HepG2 (cell line): ENCODE results near the gene ZMYND12. TPM values are rescaled to one million over a fixed set of nuclear protein-coding genes. Genes with fewer than 3 reads are reported as not detected.

ENCODE experiments used
- ATAC-seq: fragments of 200-7000 bp; cut with Tn5 transposase; 3 replicates; pipeline ENCODE4 v1.9.1; 2020; ENCODE audit warnings: mild to moderate bottlenecking, moderate library complexity
- BruUV-seq: library from RNA; stranded (reverse); fragments of 400-500 nt; replicated peaks from 2 replicates; lab custom pipeline; 2021; lab: Mats Ljungman, UMichigan
- CTCF ChIA-PET: fragments of 300-600 bp; formaldehyde crosslinking; extraction: SDS; loops from one replicate; lab custom pipeline; 2021; ENCODE audit warnings: low total read pairs, inconsistent platforms, low intra/inter-chr PET ratio; lab: Yijun Ruan, JAX
- POLR2A ChIA-PET: fragments of 350-600 bp; sonication (Branson Sonifier 250); formaldehyde crosslinking; loops from one replicate; lab custom pipeline; 2020; ENCODE audit warnings: antibody characterized with exemption, inconsistent platforms; lab: Yijun Ruan, JAX
- DNase-seq: peaks from one replicate; pipeline ENCODE4 v3.0.0-alpha.2; 2015; ENCODE audit warnings: low spot score
- FAIRE-seq: peaks from 3 replicates; lab custom pipeline; 2011; peaks lifted over from hg19 to GRCh38; lab: Jason Lieb, UNC
- H2AFZ ChIP-seq: one replicate; pipeline ENCODE4 v1.6.1; 2011; ENCODE audit warnings: low read length, inconsistent platforms
- H3K27ac ChIP-seq: fragments of 300-600 bp; 3 replicates; pipeline ENCODE4 v1.8.0; 2011; ENCODE audit warnings: mixed run types, mild to moderate bottlenecking, mixed read lengths, low read length, inconsistent platforms; ENCODE audit not compliant: insufficient read depth; ENCODE audit errors: extremely low read length
- H3K27me3 ChIP-seq, 2 experiments: fragments of 200-600 bp in 1 of 2; 2 replicates in 1 of 2; 3 replicates in 1 of 2; pipeline versions ENCODE4 v1.6.0 to v1.8.0; 2011; ENCODE audit warnings: low read length in 2 of 2, mild to moderate bottlenecking in 2 of 2, moderate library complexity in 2 of 2, inconsistent platforms in 1 of 2; ENCODE audit not compliant: insufficient read depth in 2 of 2, control insufficient read depth in 1 of 2
- H3K36me3 ChIP-seq, 2 experiments: fragments of 200-600 bp in 1 of 2; replicated peaks in 1 of 2; 2 replicates in 1 of 2; 3 replicates in 1 of 2; pipeline versions ENCODE4 v1.5.1 to v1.8.0; 2011; ENCODE audit warnings: low read length in 2 of 2, inconsistent platforms in 1 of 2; ENCODE audit not compliant: insufficient read depth in 2 of 2, control insufficient read depth in 1 of 2
- H3K4me1 ChIP-seq: 2 replicates; pipeline ENCODE4 v1.5.1; 2012; ENCODE audit warnings: low read length, inconsistent platforms; ENCODE audit not compliant: insufficient read depth
- H3K4me2 ChIP-seq: 2 replicates; pipeline ENCODE4 v1.6.0; 2011; ENCODE audit warnings: low read depth, low read length, inconsistent platforms
- H3K4me3 ChIP-seq, 3 experiments: fragments of 200-600 bp in 1 of 3; sonication (generic), shearing (Covaris generic) in 1 of 3; replicated peaks in 1 of 3; 2 replicates each; pipeline ENCODE4 v1.5.1; 2011 to 2016; ENCODE audit warnings: low read length in 3 of 3, inconsistent platforms in 2 of 3, low read depth in 2 of 3, mild to moderate bottlenecking in 2 of 3, control low read depth in 1 of 3, mixed read lengths in 1 of 3; ENCODE audit not compliant: insufficient read depth in 1 of 3
- H3K79me2 ChIP-seq: one replicate; pipeline ENCODE4 v1.6.1; 2011; ENCODE audit warnings: low read length, inconsistent platforms; ENCODE audit not compliant: insufficient read depth
- H3K9ac ChIP-seq: 2 replicates; pipeline ENCODE4 v1.6.0; 2011; ENCODE audit warnings: mild to moderate bottlenecking, low read depth, low read length, inconsistent platforms; ENCODE audit not compliant: insufficient read depth
- H3K9me3 ChIP-seq: 2 replicates; pipeline ENCODE4 v1.5.1; 2012; ENCODE audit warnings: mild to moderate bottlenecking, low read length
- H4K20me1 ChIP-seq: 2 replicates; pipeline ENCODE4 v1.6.0; 2011; ENCODE audit warnings: inconsistent platforms, mild to moderate bottlenecking, low read length, moderate library complexity; ENCODE audit not compliant: insufficient read depth
- ARNT ChIP-seq: fragments of 450-650 bp; IDR thresholded peaks from 2 replicates; pipeline ENCODE4 v1.6.1; 2017
- FIP1L1 ChIP-seq: fragments of 200-400 bp; formaldehyde crosslinking; IDR thresholded peaks from 2 replicates; pipeline ENCODE4 v1.6.1; 2018; ENCODE audit warnings: low read depth, mild to moderate bottlenecking, low read length, moderate library complexity, borderline replicate concordance; ENCODE audit not compliant: insufficient read depth
- GATAD2A ChIP-seq: IDR thresholded peaks from 2 replicates; pipeline ENCODE4 v1.6.1; 2016
- HMGA1 ChIP-seq: sonication (generic); formaldehyde crosslinking; conservative IDR thresholded peaks from 2 replicates; pipeline ENCODE4 v1.4.0; 2020; ENCODE audit warnings: missing genetic modification reagents
- HOXA3 ChIP-seq: sonication (generic); formaldehyde crosslinking; IDR thresholded peaks from 2 replicates; pipeline ENCODE4 v1.5.0; 2020; ENCODE audit warnings: missing genetic modification reagents
- PAWR ChIP-seq: sonication (generic); formaldehyde crosslinking; IDR thresholded peaks from 2 replicates; pipeline ENCODE4 v1.4.0; 2020; ENCODE audit warnings: missing genetic modification reagents, mild to moderate bottlenecking, borderline replicate concordance
- RAD21 ChIP-seq: fragments of 450-650 bp; formaldehyde crosslinking; IDR thresholded peaks from 2 replicates; pipeline ENCODE4 v1.5.0; 2020; ENCODE audit warnings: mild to moderate bottlenecking
- RFX1 ChIP-seq: fragments of 450-650 bp; IDR thresholded peaks from 2 replicates; pipeline ENCODE4 v1.6.1; 2017
- SCMH1 ChIP-seq: sonication (generic); formaldehyde crosslinking; IDR thresholded peaks from 2 replicates; pipeline ENCODE4 v1.9.0; 2021; ENCODE audit warnings: missing genetic modification reagents, mild to moderate bottlenecking, borderline replicate concordance
- TBX3 ChIP-seq: fragments of 450-650 bp; IDR thresholded peaks from 2 replicates; pipeline ENCODE4 v1.6.1; 2017; ENCODE audit warnings: antibody characterized with exemption, mild to moderate bottlenecking, inconsistent platforms, borderline replicate concordance
- ZBTB7B ChIP-seq: sonication (generic); formaldehyde crosslinking; IDR thresholded peaks from 2 replicates; pipeline ENCODE4 v1.4.0; 2020; ENCODE audit warnings: missing genetic modification reagents
- ZFP82 ChIP-seq: sonication (generic); formaldehyde crosslinking; IDR thresholded peaks from 2 replicates; pipeline ENCODE4 v1.5.1; 2020; ENCODE audit warnings: mild to moderate bottlenecking, missing genetic modification reagents, borderline replicate concordance
- ZMYM3 ChIP-seq: sonication (generic); formaldehyde crosslinking; IDR thresholded peaks from 2 replicates; pipeline ENCODE4 v1.5.1; 2020; ENCODE audit warnings: mild to moderate bottlenecking, missing genetic modification reagents
- ZNF17 ChIP-seq: sonication (generic); formaldehyde crosslinking; IDR thresholded peaks from 2 replicates; pipeline ENCODE4 v1.5.0; 2020; ENCODE audit warnings: mild to moderate bottlenecking, missing genetic modification reagents
- ZNF317 ChIP-seq: sonication (generic); formaldehyde crosslinking; IDR thresholded peaks from 2 replicates; pipeline ENCODE4 v1.5.0; 2020; ENCODE audit warnings: mild to moderate bottlenecking, missing genetic modification reagents
- ZNF44 ChIP-seq: sonication (generic); formaldehyde crosslinking; IDR thresholded peaks from 2 replicates; pipeline ENCODE4 v1.5.1; 2020; ENCODE audit warnings: mild to moderate bottlenecking, missing genetic modification reagents
- ZNF441 ChIP-seq: sonication (generic); formaldehyde crosslinking; IDR thresholded peaks from 2 replicates; pipeline ENCODE4 v1.7.0; 2021; ENCODE audit warnings: missing genetic modification reagents, borderline replicate concordance
- ZNF530 ChIP-seq: sonication (generic); formaldehyde crosslinking; IDR thresholded peaks from 2 replicates; pipeline ENCODE4 v1.5.0; 2020; ENCODE audit warnings: low read depth, mild to moderate bottlenecking, missing genetic modification reagents
- ZNF629 ChIP-seq: sonication (generic); formaldehyde crosslinking; conservative IDR thresholded peaks from 2 replicates; pipeline ENCODE4 v1.5.0; 2020; ENCODE audit warnings: missing genetic modification reagents
- ZNF713 ChIP-seq: sonication (generic); formaldehyde crosslinking; IDR thresholded peaks from 2 replicates; pipeline ENCODE4 v1.4.0; 2020; ENCODE audit warnings: mild to moderate bottlenecking, missing genetic modification reagents
- ZNF776 ChIP-seq: sonication (generic); formaldehyde crosslinking; IDR thresholded peaks from 2 replicates; pipeline ENCODE4 v1.4.0; 2020; ENCODE audit warnings: mild to moderate bottlenecking, missing genetic modification reagents
- WGBS: methylation state at CpG from one replicate; pipeline ENCODE4 v1.1.6; 2017; ENCODE audit warnings: low lambda C conversion rate; 5-methylcytosine and 5-hydroxymethylcytosine counted together
- in situ Hi-C: cut with HindIII; loops from 2 replicates; pipeline ENCODE4 v1.10.0; 2017; ENCODE audit warnings: low pct_unique_long_range_greater_than_20kb; ENCODE audit not compliant: extremely low pct_ligation_motif_present
- intact Hi-C: fragments of 100-400 bp; cut with micrococcal nuclease; formaldehyde crosslinking; loops from one replicate; pipeline ENCODE4 v1.10.0; 2022; ENCODE audit not compliant: unreplicated experiment
- polyA plus RNA-seq, 8 experiments: library from polyadenylated mRNA; depleted of rRNA in 3 of 8; stranded (reverse) in 7 of 8; unstranded in 1 of 8; fragments of >200 nt; fragmentation: Illumina TruSeq in 4 of 8; extraction: Trizol in 4 of 8; gene quantifications; 2 replicates each; pipeline versions ENCODE4 v1.2.1 to v1.2.3, GENCODE V29; 2011 to 2016; ENCODE audit warnings: low read depth in 4 of 8, missing spikeins in 1 of 8, mixed read lengths in 1 of 8; ENCODE audit not compliant: insufficient read depth in 1 of 8
- total RNA-seq, 5 experiments: library from RNA; depleted of rRNA; stranded (reverse); fragments of >200 nt; fragmentation: Illumina TruSeq; extraction: Trizol; gene quantifications; 2 replicates each; pipeline ENCODE4 v1.2.3, GENCODE V29; 2016; ENCODE audit warnings: low read depth in 1 of 5
- TF ChIP-seq, protein P1 (sequence below): sonication (generic); formaldehyde crosslinking; IDR thresholded peaks from 2 replicates; pipeline ENCODE4 v1.5.0; 2020; ENCODE audit warnings: mild to moderate bottlenecking, missing genetic modification reagents, borderline replicate concordance
- TF ChIP-seq, protein P2 (sequence below): sonication (generic); formaldehyde crosslinking; IDR thresholded peaks from 2 replicates; pipeline ENCODE4 v1.4.0; 2020; ENCODE audit warnings: mild to moderate bottlenecking, missing genetic modification reagents
- TF ChIP-seq, protein P3 (sequence below): IDR thresholded peaks from 2 replicates; pipeline ENCODE4 v1.6.1; 2018; ENCODE audit warnings: missing genetic modification reagents

ZMYND12 gene
- total and polyA plus RNA-seq, 2 of the 13 experiments (the other 11 are each of a cell fraction or from before 2014, with no cell fraction given) = 0.13 to 0.71 TPM

DNA sequence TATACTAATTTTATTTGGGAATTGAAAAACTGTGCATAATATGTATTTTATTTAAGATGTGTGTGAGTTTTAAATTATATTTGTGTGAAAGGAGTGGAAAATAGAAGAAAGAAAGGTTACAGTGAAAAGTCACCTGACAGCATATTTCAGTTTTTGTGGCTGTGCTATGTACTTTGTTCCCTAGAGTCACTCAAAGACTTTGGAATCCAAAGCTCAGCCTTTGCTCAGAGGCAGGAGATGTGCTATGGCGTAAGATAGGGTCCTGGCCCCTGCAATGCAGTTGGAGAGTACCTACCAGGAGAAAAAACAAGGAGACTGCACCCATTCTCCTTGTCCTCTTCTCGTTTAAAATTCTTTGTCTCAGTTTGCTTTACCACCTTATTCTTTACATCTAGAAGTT lies 10.2 kb upstream of the ZMYND12 start (continued):
- TF ChIP-seq FIP1L1 (no peak), ARNT (no peak), ZNF317 (no peak), ZNF530 (CRISPR knock-in tag) (no peak), HOXA3 (CRISPR knock-in tag) (no peak), GATAD2A (CRISPR knock-in tag) (0 out of 2 replicates have a peak, but pooled peaks have one; percentile 28), ZMYM3 (CRISPR knock-in tag) (peak; percentile 36; the same call in 1 of the 2 replicates)
- TF ChIP-seq, protein P1, sequence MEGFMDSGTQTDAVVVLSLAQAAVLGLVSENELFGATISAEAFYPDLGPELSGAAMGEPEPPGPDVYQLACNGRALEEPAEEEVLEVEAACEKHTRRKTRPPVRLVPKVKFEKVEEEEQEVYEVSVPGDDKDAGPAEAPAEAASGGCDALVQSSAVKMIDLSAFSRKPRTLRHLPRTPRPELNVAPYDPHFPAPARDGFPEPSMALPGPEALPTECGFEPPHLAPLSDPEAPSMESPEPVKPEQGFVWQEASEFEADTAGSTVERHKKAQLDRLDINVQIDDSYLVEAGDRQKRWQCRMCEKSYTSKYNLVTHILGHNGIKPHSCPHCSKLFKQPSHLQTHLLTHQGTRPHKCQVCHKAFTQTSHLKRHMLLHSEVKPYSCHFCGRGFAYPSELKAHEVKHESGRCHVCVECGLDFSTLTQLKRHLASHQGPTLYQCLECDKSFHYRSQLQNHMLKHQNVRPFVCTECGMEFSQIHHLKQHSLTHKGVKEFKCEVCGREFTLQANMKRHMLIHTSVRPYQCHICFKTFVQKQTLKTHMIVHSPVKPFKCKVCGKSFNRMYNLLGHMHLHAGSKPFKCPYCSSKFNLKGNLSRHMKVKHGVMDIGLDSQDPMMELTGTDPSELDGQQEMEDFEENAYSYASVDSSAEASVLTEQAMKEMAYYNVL (CRISPR knock-in tag) = no peak

DNA sequence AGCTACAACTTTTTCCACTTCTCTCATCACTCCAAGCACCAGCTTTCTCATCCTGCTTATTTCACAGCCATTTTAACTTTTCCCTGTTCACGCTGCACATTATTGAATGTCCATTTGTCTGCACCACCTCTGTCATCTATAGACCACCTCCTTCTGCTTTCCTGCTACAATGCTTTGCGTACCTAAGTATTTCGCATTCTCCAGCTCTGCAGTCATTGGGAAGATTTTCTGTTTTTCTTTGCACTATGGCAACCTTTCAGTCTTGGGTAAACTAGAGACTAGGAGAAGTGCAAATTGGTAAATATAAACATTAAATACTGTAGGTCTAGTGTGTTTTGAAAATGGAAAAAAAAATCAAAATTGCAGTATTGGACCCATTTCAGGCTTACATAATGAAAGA lies 8.1 kb upstream of the ZMYND12 start:
- Histone ChIP-seq H3K4me2 (peak overlapping the region; percentile 88), H3K9me3 (no peaks in the 10 kb centered on the region), H3K27ac (no peak overlapping the region), H3K4me3 (peak overlapping the region; percentile 65 to 85 (median 70); a peak in 5 of 6 replicates), H2AFZ (no peak overlapping the region), H3K27me3 (no peaks in the 10 kb centered on the region), H3K36me3 (peaks cover 0 to 6% of the 10 kb centered on the region in 2 experiments; a peak in 2 of 5 replicates), H3K4me1 (peaks cover 39% of the 10 kb centered on the region), H4K20me1 (no peaks in the 10 kb centered on the region), H3K79me2 (no peaks in the 10 kb centered on the region), H3K9ac (peak overlapping the region; percentile 50; the same call in 1 of the 2 replicates)
- CTCF ChIA-PET = no interaction called here
- FAIRE-seq (no peak), ATAC-seq (no peak), DNase-seq (no peak)
- POLR2A ChIA-PET = no interaction called here
- intact Hi-C loops (loop anchor here (5.0 kb wide), 1 partner anchor 127 kb away; the partner anchor contains the start of gene FOXJ3), in situ Hi-C loops (no loop called here)
- no TSS peak for BruUV-seq
- WGBS = 27% methylated on average over 3 of the region's 3 CpGs
- TF ChIP-seq ZNF44 (CRISPR knock-in tag) (no peak), ZNF17 (CRISPR knock-in tag) (no peak), RFX1 (no peak), ZFP82 (CRISPR knock-in tag) (no peak), ZNF629 (CRISPR knock-in tag) (no peak), SCMH1 (CRISPR knock-in tag) (no peak), ZNF776 (CRISPR knock-in tag) (no peak), TBX3 (no peak), RAD21 (CRISPR knock-in tag) (no peak), ZNF441 (CRISPR knock-in tag) (no peak), HMGA1 (CRISPR knock-in tag) (no peak), ZNF713 (CRISPR knock-in tag) (no peak), ZBTB7B (CRISPR knock-in tag) (no peak), PAWR (CRISPR knock-in tag) (no peak)
- TF ChIP-seq, protein P2, sequence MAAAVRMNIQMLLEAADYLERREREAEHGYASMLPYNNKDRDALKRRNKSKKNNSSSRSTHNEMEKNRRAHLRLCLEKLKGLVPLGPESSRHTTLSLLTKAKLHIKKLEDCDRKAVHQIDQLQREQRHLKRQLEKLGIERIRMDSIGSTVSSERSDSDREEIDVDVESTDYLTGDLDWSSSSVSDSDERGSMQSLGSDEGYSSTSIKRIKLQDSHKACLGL = no peak
- TF ChIP-seq, protein P3, sequence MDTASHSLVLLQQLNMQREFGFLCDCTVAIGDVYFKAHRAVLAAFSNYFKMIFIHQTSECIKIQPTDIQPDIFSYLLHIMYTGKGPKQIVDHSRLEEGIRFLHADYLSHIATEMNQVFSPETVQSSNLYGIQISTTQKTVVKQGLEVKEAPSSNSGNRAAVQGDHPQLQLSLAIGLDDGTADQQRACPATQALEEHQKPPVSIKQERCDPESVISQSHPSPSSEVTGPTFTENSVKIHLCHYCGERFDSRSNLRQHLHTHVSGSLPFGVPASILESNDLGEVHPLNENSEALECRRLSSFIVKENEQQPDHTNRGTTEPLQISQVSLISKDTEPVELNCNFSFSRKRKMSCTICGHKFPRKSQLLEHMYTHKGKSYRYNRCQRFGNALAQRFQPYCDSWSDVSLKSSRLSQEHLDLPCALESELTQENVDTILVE (CRISPR knock-in tag) = no peak
